Epidermal melanocyte (primary cell): Measurements from ENCODE around the gene CPN1.
"Not testable (repeated sequence)": the region's sequence is repeated elsewhere in the genome, so short reads cannot be mapped to it uniquely, and the experiment has no call there.

Experiments
- DNase-seq: peaks from one replicate; pipeline ENCODE4 v3.0.0; 2011; ENCODE audit warnings: low spot score; ENCODE audit not compliant: insufficient read length

The CPN1 gene

GRCh38 chr10:100081075-100082001, at the start of gene CPN1:
TSS of gene CPN1 (minus strand) at chr10:100081869. CDS start at chr10:100081625, 244 bp downstream.
- DNase-seq: no peak

- DNase-seq: no peak
These were observed 49.2 kb upstream of the CPN1 start for GRCh38 chr10:100130831-100131230.

GRCh38 chr10:100129424-100129823, 47.8 kb upstream of the CPN1 start:
- no peak for DNase-seq

GRCh38 chr10:100128951-100129350, 47.3 kb upstream of the CPN1 start:
- no peak for DNase-seq

- not testable (repeated sequence) for DNase-seq
These were observed 43.7 kb upstream of the CPN1 start for GRCh38 chr10:100125335-100125734.

- no peak for DNase-seq
These were observed 42.4 kb upstream of the CPN1 start for GRCh38 chr10:100124097-100124496.

GRCh38 chr10:100122780-100123179, 41.1 kb upstream of the CPN1 start:
- no peak for DNase-seq

GRCh38 chr10:100120550-100120949, 38.9 kb upstream of the CPN1 start:
- no peak for DNase-seq

- DNase-seq: no peak
These were observed 38.1 kb upstream of the CPN1 start for GRCh38 chr10:100119726-100120125.

GRCh38 chr10:100114976-100115770, 33.5 kb upstream of the CPN1 start:
- DNase-seq: no peak

GRCh38 chr10:100114460-100114859, 32.8 kb upstream of the CPN1 start:
- DNase-seq: no peak

- DNase-seq: no peak
These were observed 28.0 kb upstream of the CPN1 start for GRCh38 chr10:100109670-100110069.

- no peak for DNase-seq
These were observed 25.2 kb upstream of the CPN1 start for GRCh38 chr10:100106865-100107264.

- no peak for DNase-seq
These were observed 22.6 kb upstream of the CPN1 start for GRCh38 chr10:100104300-100104699.

GRCh38 chr10:100103581-100103980, 21.9 kb upstream of the CPN1 start:
- DNase-seq: no peak

GRCh38 chr10:100101192-100102076, 19.8 kb upstream of the CPN1 start:
- no peak for DNase-seq

- peak; percentile 54 for DNase-seq
These were observed 19.0 kb upstream of the CPN1 start for GRCh38 chr10:100100651-100101184.

GRCh38 chr10:100089241-100089640, 7.6 kb upstream of the CPN1 start:
- DNase-seq: no peak

- not testable (repeated sequence) for DNase-seq
These were observed 5.0 kb upstream of the CPN1 start for GRCh38 chr10:100086708-100087107.

- DNase-seq: no peak
These were observed 3.9 kb upstream of the CPN1 start for GRCh38 chr10:100085596-100085995.

- no peak for DNase-seq
These were observed 2.0 kb upstream of the CPN1 start for GRCh38 chr10:100083623-100084022.
